Activated CD4-positive, CD25-positive, alpha-beta regulatory T cell (primary cell): ENCODE results near the gene RPRML.
"Not testable (repeated sequence)": the region's sequence is repeated elsewhere in the genome, so short reads cannot be mapped to it uniquely, and the experiment has no call there.

Experiments used
- DNase-seq, 4 experiments: peaks; one replicate each; lab custom pipeline; 2025; lab: John Stamatoyannopoulos, UW

RPRML gene

DNA sequence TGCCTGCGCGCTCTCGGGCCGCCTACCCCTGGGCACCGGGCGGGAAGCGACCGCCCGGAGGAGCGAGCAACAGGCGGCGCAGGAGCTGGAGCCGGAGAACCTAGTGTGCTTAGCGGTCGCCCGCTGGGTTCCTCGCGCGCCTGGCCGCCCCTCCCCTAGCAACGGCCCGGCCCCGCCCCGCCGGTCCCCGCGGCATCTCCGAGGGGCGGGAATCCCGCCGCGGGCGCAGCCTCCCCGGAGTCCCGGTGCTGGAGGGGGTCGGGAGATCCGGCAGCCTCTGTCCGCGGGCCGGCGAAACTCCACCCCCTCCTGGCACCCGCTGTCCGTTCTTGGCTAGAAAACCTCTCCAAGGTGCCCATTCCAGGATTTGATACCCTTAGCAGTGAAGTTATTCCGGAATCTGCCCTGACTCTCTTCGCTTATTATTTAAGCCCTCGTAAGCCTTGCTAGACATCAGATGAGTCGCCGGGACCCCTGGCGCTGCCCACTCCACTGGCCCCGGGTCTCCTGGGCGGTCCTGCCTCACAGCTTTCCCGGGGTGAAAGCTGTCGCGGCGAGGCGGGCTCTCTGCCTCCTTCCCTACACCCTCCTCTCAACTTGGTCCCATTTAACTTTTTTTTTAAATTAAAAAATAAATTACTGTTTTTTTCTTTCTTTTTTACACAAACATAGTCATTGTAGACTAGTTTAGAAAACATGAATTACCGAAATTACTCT, at the start of gene RPRML:
Gene RPRML (minus strand): TSS at position 107 of the 717 bp plus-strand sequence. CDS start 246 bp downstream, outside the sequence.
- peak in 1 of 4 experiments; percentile 10 for DNase-seq

DNA sequence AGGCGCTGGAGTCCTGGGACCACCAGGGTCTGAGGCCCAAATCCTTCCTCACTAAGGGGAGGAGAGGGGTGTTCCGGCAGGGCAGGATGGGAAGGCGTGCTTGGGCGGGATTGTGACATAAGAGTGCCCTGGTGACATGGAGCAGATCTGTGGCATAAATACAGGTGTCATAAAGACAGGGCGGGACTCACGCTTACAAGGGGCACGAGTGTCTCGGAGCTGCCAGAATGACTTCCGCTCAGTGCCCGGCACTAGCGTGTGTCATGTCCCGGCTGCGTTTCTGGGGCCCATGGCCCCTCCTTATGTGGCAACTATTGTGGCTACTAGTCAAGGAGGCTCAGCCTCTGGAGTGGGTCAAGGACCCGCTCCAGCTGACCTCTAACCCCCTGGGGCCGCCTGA, 37.9 kb upstream of the RPRML start:
- DNase-seq, result not testable (repeated sequence)

DNA sequence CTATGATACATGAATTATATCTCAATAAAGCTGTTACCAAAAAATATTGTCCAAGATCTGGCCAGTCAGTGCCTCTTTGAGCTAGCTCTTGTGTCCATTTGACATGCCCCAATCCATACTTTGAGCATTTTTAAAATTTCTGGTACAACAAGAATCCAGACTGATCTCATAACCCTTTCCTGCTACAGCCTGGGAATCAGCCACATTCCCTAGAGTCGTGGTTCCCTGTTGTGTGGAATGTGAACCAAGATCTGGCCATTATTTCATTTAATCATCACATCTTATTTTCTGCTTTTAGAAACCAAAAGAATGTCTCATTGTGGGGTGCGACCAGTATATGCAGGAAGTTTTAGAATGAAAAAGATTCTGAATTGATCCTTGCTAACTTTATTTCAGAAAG, 34.3 kb upstream of the RPRML start:
- DNase-seq, result no peak

DNA sequence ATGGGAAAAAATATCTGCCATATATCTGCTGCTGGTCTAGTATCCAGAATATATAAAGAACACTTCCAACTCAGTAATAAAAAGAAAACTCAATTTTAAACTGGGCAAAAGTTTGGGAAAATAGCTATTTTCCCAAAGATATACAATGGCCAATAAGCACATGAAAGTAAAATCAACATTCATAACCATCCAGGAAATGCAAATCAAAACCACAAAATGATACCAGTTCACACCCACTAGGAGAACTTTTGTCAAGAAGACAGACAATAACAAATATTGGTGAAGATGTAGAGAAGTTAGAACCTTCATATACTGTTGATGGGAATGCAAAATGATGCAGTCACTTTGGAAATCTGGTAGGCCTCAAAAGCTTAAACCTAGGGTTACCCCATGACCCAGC, 33.4 kb upstream of the RPRML start:
- no peak for DNase-seq

DNA sequence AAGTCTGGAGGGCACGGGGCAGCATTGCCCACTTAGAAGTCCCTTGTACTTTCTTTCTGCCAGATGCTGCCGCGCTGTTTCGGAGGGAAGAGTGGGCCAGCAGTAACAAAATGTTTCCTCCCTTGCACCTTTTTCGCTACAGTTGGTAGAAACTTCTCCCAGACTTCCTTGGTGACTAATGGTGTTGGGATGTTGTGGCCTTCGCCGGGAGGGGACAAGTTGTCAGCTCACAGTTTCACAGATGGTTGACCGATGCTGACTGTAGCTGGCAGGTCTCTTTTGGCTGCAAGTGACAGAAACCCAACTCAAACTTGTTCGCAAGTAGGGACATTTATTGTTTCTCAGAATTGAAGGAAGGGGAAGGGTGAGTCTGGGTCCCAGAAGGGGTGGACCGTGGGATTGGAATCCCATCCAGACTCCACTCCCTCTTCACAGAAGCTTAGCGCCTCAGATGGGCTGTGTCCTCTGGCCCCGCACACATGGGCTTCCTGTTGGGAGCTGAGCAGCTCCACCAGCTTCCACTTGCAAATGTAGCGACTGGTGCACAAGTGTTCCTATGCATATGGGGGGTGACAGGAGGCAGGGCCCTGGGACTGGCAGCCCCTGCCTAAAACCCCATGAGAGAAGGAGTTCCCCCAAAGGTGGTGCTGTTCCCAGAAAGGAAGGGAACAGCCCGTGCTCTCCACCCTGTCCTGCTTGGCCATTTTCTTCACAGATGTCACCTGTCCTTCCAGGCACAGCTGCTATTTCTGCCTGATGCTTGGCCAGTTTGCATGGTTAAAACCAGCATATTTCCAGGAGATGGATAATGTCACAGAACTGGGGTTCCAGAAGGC, 30.9 kb upstream of the RPRML start:
- no peak for DNase-seq

DNA sequence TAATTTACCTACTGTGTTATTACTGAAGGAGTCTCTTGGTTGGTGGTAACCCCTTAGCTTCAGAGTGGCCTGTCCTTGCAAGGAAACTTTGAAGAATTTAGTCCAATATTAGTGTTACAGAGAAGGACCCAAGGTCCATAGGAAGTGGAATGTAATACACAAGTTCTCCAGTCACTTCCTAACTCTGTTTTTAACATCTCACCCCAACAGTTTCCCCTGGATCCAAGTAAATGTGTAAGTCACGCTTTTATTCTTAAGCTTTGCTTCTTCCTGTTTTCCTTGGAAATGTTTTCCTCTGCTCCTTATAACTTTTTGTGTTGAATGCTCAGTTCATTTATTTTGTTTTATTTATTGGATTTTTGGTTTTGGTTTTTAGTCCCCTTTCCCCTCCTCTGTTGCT, 25.9 kb upstream of the RPRML start:
- DNase-seq, result no peak

DNA sequence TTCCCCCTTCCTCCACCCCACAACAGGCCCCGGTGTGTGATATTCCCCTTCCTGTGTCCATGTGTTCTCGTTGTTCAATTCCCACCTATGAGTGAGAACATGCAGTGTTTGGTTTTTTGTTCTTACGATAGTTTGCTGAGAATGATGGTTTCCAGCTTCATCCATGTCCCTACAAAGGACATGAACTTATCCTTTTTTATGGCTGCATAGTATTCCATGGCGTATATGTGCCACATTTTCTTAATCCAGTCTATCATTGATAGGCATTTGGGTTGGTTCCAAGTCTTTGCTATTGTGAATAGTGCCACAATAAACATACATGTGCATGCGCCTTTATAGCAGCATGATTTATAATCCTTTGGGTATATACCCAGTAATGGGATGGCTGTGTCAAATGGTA, 24.8 kb upstream of the RPRML start:
- DNase-seq, result not testable (repeated sequence)

DNA sequence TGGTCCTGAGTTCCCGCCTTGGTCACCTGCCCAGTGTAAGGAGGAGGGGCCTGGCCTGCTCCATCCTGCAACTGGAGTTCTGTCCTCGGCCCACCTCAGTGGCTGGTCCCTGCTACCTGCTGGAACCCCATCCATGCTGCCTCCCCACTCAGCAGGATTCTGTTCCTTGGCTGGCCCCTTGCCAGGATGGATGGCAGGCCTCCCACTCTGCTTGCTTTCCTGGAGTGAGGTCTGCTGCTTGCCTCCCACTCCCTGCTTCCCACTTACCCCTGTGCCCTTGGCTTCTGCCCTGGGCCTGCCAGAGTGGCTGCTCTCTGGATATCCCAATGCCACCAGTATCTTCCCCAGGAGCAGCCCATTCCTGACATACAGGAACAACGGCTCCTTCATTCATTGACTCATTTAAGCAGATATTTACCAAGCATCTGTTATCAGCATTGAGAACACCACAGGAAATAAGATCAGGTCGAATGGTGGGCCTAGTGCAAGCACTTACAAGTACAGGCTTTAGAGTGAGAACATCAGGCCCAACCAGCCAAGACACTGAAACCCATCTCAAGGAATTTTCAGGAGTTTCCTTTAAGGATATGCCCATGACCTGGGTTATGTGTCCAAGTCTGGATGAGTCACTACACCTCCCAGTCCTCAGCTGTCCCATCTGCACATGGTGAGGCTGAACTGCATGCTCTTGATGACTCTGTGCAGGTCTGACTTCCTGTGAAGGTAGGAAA, 17.0 kb upstream of the RPRML start:
- DNase-seq, result no peak

DNA sequence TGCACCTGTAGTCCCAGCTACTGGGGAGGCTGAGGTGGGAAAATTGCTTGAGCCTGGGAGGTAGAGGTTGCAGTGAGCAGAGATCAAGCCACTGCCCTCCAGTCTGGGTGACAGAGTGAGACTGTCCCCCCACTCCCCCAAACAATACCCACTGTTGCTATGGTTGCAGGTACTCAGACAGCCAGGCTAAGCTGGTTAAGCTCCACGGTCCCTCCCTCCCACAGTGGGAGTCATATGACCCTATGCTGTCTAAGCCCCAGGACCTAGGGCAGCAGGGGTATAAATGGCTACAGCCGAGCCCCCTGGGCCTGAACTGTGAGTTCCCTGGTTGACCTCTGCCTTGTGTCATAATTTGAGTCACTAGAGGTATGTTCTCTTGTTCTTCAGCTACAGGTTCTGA, 15.9 kb upstream of the RPRML start:
- DNase-seq, result no peak

DNA sequence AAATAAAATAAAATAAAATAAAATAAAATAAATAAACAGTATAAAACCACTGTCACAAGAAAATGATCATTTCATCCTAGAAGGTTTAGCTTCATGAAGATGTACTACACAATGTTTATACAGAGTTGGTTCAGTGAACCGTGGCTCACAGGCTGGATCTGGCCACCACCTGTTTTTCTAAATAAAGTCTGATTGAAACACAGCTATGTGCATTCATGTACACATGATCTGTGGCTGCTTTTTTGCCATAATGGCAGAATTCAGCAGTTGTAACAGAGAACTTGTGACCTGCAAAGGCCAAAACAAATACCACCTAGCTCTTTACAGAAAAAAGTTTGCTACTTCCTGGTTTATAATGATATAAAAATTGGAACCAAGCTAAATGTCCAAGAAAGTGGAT, 12.6 kb upstream of the RPRML start:
- DNase-seq, result no peak

DNA sequence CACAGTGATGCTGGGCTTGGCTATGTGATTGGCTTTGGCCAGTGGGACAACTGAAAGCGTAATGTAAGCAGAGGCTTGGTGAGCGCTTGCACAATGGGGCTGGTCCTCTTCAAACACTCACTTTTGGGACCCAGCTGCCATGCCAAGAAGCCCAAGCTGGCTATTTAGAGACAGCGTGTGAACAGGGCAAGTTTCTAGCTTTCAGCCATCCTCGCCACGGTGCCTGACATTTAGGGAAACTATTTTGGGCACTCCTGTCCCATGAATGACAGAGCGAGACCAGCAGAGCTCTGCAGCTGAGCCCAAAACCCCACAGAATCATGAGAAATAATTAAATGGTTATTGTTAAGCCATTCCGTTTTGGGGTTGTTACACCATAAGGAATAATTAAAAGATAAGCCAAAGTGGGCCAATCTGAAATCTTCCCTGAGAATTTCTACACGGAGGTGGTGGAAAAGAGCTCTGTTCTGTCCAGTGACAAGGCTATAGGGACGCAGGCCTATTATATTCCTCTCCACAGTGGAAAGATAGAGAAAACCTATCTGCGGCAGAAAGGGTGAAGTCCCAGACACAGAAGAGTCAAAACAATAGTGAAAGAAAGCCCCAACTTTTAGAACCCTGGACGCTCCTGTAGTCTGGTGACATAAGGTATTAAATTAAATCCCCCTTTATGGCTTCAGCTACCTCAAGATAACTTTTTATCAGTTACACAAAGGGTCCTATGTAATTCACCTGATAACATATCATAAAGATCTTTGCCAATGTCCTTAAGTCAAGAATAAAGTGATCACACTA, 10.8 kb upstream of the RPRML start:
- DNase-seq, result no peak

DNA sequence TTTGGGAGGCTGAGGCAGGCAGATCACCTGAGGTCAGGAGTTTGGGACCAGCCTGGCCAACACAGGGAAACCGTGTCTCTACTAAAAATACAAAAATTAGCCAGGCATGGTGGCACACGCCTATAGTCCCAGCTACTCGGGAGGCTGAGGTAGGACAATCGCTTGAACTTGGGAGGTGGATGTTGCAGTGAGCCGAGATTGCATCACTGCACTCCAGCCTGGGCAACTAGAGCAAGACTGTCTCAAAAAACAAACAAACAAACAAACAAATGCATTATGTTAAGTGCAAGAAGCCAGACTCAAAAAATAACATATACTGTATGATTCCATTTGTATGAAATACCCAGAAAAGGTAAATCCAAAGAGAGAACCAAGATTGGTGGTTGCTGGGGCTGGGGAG, 8.9 kb upstream of the RPRML start:
- not testable (repeated sequence) for DNase-seq

DNA sequence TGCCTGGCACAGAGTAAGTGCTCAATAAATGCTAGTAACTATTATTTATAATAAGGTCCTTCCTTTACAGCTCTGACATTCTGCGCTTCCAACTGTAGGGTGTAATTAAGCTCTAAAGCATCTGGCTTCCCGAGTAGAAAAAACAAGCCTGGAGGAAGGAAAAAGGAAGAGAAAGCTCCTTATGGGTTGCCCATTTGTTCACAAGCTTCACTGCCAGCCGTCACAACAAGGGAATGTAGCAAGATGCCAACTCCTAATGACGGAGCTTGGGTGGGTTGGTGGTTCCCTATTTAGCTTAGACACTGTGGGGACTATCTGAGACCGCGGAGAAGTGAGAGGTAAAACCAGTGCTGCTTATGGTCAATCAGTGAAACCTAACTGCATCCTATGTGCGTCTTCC, 7.3 kb upstream of the RPRML start:
- no peak for DNase-seq

DNA sequence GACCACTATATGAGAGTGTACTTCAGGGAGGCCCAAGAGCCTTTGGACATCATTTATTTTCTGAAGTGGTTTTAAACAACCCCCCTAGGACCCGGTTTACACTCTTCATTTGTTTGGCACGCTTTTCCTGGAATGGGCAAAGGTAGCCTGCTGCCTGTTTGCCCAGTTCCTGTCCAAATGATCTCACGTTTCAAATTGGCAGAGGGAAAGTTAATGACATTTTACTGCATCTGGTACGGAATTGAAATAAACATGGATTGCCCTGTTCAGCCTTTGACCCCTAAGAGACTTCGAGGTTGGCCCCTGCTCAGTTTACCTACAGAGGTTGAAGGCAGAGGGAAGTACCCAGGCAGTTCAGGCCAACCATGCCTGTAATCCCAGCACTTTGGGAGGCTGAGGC, 5.8 kb upstream of the RPRML start:
- DNase-seq, result no peak

DNA sequence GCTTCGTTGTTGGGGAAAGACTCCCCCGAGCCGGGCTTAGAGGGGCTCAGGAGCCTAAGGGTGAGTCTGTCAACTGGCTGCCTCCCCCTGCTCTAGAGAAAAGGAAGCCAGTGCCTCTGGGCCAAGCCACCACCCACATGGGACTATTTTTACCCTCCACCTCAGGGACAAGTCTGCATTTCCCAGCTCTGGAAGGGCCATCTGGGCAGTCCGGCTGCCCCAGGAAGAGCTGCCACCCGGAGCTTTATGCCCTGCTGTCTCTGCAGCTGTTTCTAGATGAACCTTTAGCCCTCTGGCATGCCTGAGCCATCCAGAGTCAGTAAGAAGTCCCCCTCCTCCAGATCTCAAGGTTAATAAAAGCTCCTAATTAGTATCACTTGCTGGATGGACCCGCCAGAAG, 5.3 kb upstream of the RPRML start:
- DNase-seq, result no peak

DNA sequence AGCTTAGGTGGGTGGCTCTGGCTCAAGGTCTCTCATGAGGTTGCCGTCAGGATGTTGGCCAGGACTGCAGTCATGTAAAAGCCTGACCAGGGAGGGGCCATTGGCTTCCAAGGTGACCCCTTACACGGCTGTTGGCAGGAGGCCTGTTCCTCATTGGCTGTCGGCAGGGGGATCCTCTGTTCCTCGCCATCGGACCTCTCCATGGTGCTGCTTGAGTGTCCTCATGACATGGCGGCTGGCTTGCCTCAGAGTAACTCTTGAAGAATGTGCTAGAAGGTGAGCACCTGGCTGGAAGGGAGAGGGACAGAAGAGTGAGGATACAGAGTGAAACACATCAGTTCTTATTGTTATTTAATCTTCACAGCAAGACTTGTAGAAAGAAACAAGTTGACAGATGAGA, 4.7 kb upstream of the RPRML start:
- DNase-seq, result no peak

DNA sequence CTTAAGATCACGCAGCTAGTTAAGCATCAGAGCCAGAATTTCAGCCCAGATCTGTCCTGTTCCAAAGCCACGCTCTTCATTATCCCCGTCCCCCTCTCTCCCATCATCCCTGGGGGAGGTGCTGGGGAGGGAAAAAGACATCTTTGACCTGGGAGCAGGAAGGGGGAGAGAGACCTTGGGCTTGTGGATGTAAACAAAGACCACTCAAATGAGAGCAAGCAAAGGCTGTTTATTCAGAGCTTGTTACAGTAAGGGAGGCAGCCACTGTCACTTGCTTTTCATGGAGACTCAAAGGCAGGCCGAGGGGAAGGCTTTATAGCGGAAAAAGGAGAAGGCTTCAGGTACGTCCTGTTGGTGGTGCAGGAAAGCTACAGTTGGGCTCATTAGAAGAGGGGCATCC, 3.5 kb upstream of the RPRML start:
- DNase-seq, result no peak

DNA sequence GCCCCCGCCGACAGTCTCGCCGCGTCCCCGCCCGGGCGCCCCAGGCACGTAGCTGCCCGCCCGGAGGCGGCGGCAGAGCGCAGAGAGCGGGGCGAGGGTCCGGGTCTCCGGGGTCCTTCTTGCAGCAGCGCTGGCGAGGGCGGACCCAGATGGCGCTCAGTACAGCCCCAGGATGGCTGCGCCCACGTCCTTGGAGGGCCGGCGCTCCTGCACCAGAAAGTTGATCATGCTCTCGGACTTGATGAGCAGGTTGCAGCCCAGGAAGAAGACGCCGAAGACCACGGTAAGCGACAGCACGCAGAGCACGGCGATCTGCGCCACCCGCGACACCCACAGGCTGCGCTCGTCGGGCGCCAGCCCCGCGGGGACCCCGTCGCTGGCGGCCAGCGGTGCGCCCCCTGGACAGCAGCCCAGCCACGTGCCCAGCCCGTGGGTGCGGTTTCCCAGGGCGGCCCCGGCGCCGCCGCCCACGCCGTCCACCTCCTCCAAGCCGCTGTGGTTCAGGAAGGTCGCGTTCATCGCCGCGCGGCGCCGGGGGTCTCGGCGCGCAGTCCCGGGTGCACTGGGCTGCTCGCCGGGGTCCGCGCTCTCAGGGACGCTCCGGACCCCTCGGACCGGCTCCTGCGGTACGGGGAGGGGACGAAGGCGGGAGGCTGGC, 435 bp downstream of the RPRML start:
- no peak for DNase-seq

DNA sequence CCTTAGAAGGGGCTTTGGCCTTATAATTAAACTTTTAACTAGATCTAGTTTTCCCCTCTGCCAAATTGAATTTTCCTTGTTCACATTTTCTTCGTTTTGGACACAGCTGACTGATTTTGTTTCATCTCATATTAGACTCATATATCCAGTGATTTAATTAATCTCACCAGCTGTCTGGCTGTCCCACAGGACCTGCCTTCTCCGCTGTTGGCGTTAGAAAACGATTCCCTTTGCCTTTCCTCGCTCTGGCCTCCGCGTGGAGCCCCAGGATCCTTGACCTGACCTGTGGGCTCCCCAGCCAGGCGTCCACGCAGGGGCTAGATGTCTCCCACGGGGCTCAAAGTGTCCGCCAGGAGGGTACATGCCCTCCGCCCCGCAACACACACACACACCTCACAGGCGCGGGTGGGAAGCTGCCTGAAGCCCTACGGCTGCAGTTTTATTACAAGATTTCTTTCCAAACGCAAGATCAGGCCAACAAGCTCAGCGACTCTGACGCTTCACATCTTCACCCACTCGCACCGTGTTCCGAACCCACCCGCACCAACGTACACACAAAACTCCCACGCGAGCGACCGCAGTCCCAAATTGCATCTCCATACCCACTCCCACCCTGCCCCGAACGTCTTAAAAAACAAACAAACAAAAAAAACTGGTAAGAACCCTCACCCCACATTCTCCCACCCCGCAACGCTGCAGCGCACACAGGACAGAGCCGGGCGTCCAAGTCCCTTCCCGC, 1.1 kb downstream of the RPRML start:
- DNase-seq, result no peak

DNA sequence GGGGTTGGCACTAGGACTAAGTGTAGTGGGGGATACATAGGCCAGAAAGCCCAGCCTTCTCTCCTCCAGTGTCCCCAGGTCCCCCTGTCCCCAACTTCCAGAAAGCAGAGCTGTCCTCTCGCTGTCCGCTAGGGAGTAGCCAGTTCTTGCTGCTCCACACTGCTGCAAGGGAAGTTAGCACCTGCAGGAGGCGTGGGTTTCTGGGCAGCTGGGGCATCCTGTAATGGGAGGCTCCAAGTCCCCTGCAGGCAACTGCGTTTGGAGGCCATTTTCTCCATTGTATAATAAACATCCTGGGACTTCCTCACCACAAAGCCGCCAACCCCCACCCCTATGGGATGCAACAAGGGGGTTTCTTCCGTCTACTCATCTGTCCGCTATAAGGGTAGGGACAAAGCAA, 1.7 kb downstream of the RPRML start:
- DNase-seq, result no peak
